NB4 (cell line): ENCODE results near the gene PDE11A.

ENCODE experiments used
- DNase-seq: peaks from one replicate; pipeline ENCODE4 v3.0.0; 2010; ENCODE audit warnings: low read depth
- H3K4me3 ChIP-seq: one replicate; pipeline ENCODE4 v1.5.1; 2011; ENCODE audit warnings: mild to moderate bottlenecking, low read depth, low read length, moderate library complexity
- MYC ChIP-seq: IDR thresholded peaks from 2 replicates; pipeline ENCODE4 v1.6.1; 2011; ENCODE audit warnings: low read depth, low read length
- POLR2A ChIP-seq: IDR thresholded peaks from 2 replicates; pipeline ENCODE4 v1.6.1; 2011; ENCODE audit warnings: mild to moderate bottlenecking; ENCODE audit not compliant: insufficient read length; ENCODE audit errors: extremely low read depth
- TF ChIP-seq, protein P1 (sequence below): IDR thresholded peaks from one replicate; pipeline ENCODE4 v1.5.1; 2012; ENCODE audit warnings: low read depth, low read length
- TF ChIP-seq, protein P2 (sequence below): IDR thresholded peaks from 2 replicates; pipeline ENCODE4 v1.6.1; 2011; ENCODE audit warnings: low read depth, low read length

Gene PDE11A

DNA sequence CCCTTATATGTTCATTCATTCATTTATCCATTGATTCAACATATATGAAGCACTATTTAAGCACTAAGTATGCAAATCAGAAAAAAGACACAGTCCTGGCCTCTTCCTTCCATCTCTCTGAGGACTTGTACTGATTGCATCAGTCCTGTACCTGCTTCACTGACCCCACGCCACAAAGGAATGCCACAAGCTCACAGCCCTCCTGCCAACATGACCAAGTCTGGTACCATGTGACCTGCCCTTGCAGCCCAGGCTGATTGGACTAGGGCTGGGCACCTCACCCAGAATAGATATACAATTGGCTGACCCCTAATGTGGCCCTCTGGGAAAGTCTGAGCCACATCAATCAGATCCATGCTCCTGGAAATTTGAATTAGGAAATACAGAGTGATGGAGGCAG is 483.4 kb downstream of the PDE11A start:
- no peak overlapping the region for H3K4me3 ChIP-seq
- no peak for TF ChIP-seq MYC
- TF ChIP-seq, protein P1, sequence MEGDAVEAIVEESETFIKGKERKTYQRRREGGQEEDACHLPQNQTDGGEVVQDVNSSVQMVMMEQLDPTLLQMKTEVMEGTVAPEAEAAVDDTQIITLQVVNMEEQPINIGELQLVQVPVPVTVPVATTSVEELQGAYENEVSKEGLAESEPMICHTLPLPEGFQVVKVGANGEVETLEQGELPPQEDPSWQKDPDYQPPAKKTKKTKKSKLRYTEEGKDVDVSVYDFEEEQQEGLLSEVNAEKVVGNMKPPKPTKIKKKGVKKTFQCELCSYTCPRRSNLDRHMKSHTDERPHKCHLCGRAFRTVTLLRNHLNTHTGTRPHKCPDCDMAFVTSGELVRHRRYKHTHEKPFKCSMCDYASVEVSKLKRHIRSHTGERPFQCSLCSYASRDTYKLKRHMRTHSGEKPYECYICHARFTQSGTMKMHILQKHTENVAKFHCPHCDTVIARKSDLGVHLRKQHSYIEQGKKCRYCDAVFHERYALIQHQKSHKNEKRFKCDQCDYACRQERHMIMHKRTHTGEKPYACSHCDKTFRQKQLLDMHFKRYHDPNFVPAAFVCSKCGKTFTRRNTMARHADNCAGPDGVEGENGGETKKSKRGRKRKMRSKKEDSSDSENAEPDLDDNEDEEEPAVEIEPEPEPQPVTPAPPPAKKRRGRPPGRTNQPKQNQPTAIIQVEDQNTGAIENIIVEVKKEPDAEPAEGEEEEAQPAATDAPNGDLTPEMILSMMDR = no peak

DNA sequence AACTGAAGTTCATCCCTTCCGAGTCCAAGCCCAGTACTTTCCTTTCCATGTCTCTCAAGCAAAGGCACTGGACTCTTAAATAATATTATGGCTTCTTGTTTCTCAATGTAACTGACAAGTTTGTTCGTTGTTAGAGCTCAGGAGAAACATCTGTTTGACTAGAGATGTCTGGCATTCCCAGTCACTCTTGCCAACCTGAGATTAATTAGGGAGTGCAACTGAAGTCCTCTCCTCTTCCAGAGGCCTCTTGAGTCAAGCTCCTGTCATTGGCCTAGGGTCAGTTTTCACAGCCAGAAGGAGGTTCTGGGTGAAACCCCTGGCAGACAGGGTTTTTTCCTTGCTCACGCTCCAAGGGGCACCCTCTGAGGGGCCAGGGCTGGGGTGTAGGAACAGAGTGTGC is 483.9 kb downstream of the PDE11A start:
- no peak for TF ChIP-seq POLR2A
- TF ChIP-seq, protein P2, sequence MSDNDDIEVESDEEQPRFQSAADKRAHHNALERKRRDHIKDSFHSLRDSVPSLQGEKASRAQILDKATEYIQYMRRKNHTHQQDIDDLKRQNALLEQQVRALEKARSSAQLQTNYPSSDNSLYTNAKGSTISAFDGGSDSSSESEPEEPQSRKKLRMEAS = no peak
- TF ChIP-seq, protein P1 = no peak
- no peak for TF ChIP-seq MYC
- no peak for DNase-seq
- H3K4me3 ChIP-seq = no peak overlapping the region

More for the DNA sequence above, 483.4 kb downstream of the PDE11A start:
- no peak for DNase-seq

DNA sequence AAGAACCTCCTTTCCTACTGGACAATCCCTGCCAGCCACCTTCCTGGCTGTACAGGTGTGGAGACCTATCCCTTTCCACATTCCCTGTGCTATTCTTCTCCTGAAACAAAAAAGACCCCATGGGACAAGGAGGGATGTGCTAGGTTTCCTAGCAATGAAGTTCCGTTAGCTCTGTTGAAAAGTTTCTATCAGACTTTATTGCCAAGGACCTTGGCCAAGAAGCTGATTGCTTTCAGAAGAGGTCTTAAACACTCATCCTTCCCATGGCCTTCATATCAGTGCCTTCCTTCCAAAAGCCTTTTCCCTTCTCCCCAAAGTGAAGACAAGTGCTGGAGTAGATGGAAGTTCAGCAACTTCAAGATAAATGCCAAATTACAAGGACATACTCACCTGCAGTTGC is 485.2 kb downstream of the PDE11A start:
- no peak for DNase-seq
- no peak overlapping the region for H3K4me3 ChIP-seq
- TF ChIP-seq MYC (no peak), POLR2A (no peak)
- TF ChIP-seq, protein P1 = no peak
- TF ChIP-seq, protein P2 = no peak

DNA sequence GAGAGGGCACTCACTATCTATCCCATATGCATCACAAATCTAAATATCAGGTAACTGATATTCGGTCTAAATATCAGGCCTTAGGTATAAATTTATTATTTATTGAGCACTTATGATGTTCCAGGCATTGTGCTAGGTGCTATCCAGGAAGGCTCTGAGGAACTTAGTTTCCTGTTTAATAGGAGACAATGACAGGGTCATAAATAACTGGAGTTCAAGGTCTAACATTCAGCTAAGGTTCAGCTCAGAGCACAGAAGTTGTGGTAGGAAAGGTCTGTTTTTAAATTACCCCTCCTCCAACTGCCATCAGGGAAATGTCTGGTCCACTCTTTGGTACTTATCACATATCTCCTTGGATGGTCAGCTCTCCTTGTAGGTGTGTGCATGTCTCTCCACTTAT is 486.4 kb downstream of the PDE11A start:
- TF ChIP-seq, protein P2 = no peak
- TF ChIP-seq POLR2A (no peak), MYC (no peak)
- TF ChIP-seq, protein P1 = no peak
- H3K4me3 ChIP-seq = no peak overlapping the region
- no peak for DNase-seq

DNA sequence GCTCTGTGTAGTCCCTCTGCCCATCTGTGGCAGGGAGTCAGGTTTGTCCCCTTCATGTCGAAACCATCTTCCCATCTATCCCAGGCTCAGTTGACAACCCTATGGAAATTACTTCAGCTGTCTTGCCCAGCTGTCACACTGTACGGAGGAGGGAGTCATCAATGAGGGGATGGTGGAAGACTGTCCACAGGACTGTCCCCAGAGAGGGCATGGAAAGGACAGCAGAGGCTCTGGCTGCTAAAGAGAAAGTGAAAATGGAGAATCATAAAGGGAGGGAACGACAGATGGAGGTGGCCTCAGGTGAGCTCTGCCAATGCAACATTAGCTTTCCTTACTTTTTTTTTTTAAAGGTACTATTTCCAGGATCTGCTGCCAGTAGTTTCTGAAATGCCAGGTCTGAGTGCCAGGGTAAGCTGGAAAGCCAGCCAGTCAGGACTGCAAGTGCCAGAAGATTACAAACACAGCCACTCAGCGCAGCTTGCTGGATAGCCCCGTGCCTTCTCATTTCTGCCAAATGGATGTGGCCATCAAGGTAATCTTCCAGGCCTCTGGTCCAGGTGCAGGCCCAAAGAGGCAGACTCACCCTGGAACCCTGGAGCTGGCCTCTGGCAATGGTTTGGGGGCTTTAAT is 487.2 kb downstream of the PDE11A start:
- TF ChIP-seq MYC (no peak), POLR2A (no peak)
- TF ChIP-seq, protein P2 = no peak
- TF ChIP-seq, protein P1 = no peak
- DNase-seq = no peak
- H3K4me3 ChIP-seq = no peak overlapping the region
